H9 (cell line): ENCODE measurements around the gene SLC16A3. TPM values are rescaled to one million over a fixed set of nuclear protein-coding genes. Genes with fewer than 3 reads are reported as not detected.

Source experiments
- DNase-seq: peaks from one replicate; pipeline ENCODE4 v3.0.0-alpha.2; 2017
- H2AFZ ChIP-seq: one replicate; pipeline ENCODE4 v1.6.1; 2013; ENCODE audit warnings: mild to moderate bottlenecking, low read length, control low read depth, moderate library complexity
- H2AK5ac ChIP-seq: 2 replicates; pipeline ENCODE4 v1.6.1; 2013; ENCODE audit warnings: low read length, control low read depth, mixed read lengths; ENCODE audit not compliant: insufficient read length
- H2BK120ac ChIP-seq: one replicate; pipeline ENCODE4 v1.6.1; 2013; ENCODE audit warnings: low read depth, mild to moderate bottlenecking, low read length, control low read depth, inconsistent platforms; ENCODE audit not compliant: poor library complexity, severe bottlenecking
- H2BK12ac ChIP-seq: 2 replicates; pipeline ENCODE4 v1.6.1; 2013; ENCODE audit warnings: low read length, control low read depth, mixed read lengths, low read depth; ENCODE audit not compliant: insufficient read length
- H2BK15ac ChIP-seq: 2 replicates; pipeline ENCODE4 v1.6.1; 2013; ENCODE audit warnings: low read depth, low read length, control low read depth
- H2BK20ac ChIP-seq: one replicate; pipeline ENCODE4 v1.6.1; 2013; ENCODE audit warnings: low read depth, mild to moderate bottlenecking, low read length, control low read depth, inconsistent platforms; ENCODE audit not compliant: poor library complexity, severe bottlenecking
- H2BK5ac ChIP-seq: 2 replicates; pipeline ENCODE4 v1.6.1; 2013; ENCODE audit warnings: low read length, control low read depth, mixed read lengths; ENCODE audit not compliant: insufficient read length
- H3K14ac ChIP-seq: 2 replicates; pipeline ENCODE4 v1.6.1; 2013; ENCODE audit warnings: low read length, control low read depth; ENCODE audit not compliant: insufficient read depth
- H3K18ac ChIP-seq: 2 replicates; pipeline ENCODE4 v1.6.1; 2013; ENCODE audit warnings: low read depth, mild to moderate bottlenecking, mixed read lengths, low read length, control low read depth; ENCODE audit not compliant: insufficient read length
- H3K23ac ChIP-seq: 2 replicates; pipeline ENCODE4 v1.6.1; 2013; ENCODE audit warnings: low read length, control low read depth, mixed read lengths, low read depth; ENCODE audit not compliant: insufficient read length
- H3K23me2 ChIP-seq: 2 replicates; pipeline ENCODE4 v1.6.1; 2013; ENCODE audit warnings: low read depth, mild to moderate bottlenecking, mixed read lengths, low read length, control low read depth; ENCODE audit not compliant: insufficient read length, poor library complexity, severe bottlenecking
- H3K27ac ChIP-seq: 2 replicates; pipeline ENCODE4 v1.5.1; 2013; ENCODE audit warnings: low read length, control low read depth, mixed read lengths, low read depth; ENCODE audit not compliant: insufficient read length
- H3K27me3 ChIP-seq: 2 replicates; pipeline ENCODE4 v1.6.1; 2013; ENCODE audit warnings: low read length, control low read depth, inconsistent platforms; ENCODE audit not compliant: insufficient read depth
- H3K4ac ChIP-seq: 2 replicates; pipeline ENCODE4 v1.6.1; 2013; ENCODE audit warnings: low read depth, mild to moderate bottlenecking, control low read depth, inconsistent platforms, low read length, moderate library complexity
- H3K4me1 ChIP-seq: 2 replicates; pipeline ENCODE4 v1.6.1; 2013; ENCODE audit warnings: low read length, control low read depth, inconsistent platforms; ENCODE audit not compliant: insufficient read depth
- H3K4me2 ChIP-seq: 2 replicates; pipeline ENCODE4 v1.6.1; 2013; ENCODE audit warnings: low read length, control low read depth, mixed read lengths; ENCODE audit not compliant: insufficient read length, insufficient read depth
- H3K56ac ChIP-seq: 2 replicates; pipeline ENCODE4 v1.6.1; 2013; ENCODE audit warnings: low read depth, mild to moderate bottlenecking, mixed read lengths, low read length, control low read depth; ENCODE audit not compliant: insufficient read length
- H3K79me1 ChIP-seq: 2 replicates; pipeline ENCODE4 v1.6.1; 2013; ENCODE audit warnings: low read depth, mild to moderate bottlenecking, moderate library complexity, low read length, control low read depth, inconsistent platforms; ENCODE audit not compliant: insufficient read depth, poor library complexity, severe bottlenecking
- H3K79me2 ChIP-seq: 2 replicates; pipeline ENCODE4 v1.6.1; 2013; ENCODE audit warnings: low read length, control low read depth, inconsistent platforms; ENCODE audit not compliant: insufficient read depth
- H3K9ac ChIP-seq: 2 replicates; pipeline ENCODE4 v1.6.1; 2013; ENCODE audit warnings: low read length, control low read depth, mixed read lengths; ENCODE audit not compliant: insufficient read length; ENCODE audit errors: extremely low read depth
- H3K9me3 ChIP-seq: one replicate; pipeline ENCODE4 v1.6.1; 2013; ENCODE audit warnings: low read depth, low read length, inconsistent platforms; ENCODE audit not compliant: control insufficient read depth
- H3T11ph ChIP-seq: one replicate; pipeline ENCODE4 v1.6.1; 2013; ENCODE audit warnings: mild to moderate bottlenecking, low read length, control low read depth, inconsistent platforms
- H4K20me1 ChIP-seq: one replicate; pipeline ENCODE4 v1.6.1; 2013; ENCODE audit not compliant: control insufficient read depth, insufficient read length, insufficient read depth
- H4K5ac ChIP-seq: 2 replicates; pipeline ENCODE4 v1.6.1; 2013; ENCODE audit warnings: low read depth, mild to moderate bottlenecking, mixed read lengths, low read length, control low read depth; ENCODE audit not compliant: insufficient read length
- H4K8ac ChIP-seq: replicated peaks from 2 replicates; pipeline ENCODE4 v1.6.1; 2013; ENCODE audit warnings: low read length, control low read depth, mixed read lengths, low read depth; ENCODE audit not compliant: insufficient read length
- H4K91ac ChIP-seq: 2 replicates; pipeline ENCODE4 v1.6.1; 2013; ENCODE audit warnings: low read depth, mild to moderate bottlenecking, moderate library complexity, mixed read lengths, low read length, control low read depth; ENCODE audit not compliant: insufficient read length
- H3K27ac Mint-ChIP-seq, 3 experiments: 2 replicates in 2 of 3; 3 replicates in 1 of 3; pipeline ENCODE4 v1.8.0; 2020 to 2021; ENCODE audit warnings: mixed read lengths in 3 of 3, mild to moderate bottlenecking in 1 of 3, moderate library complexity in 1 of 3
- H3K27me3 Mint-ChIP-seq: 2 replicates; pipeline ENCODE4 v1.8.0; 2021; ENCODE audit warnings: low read depth, mild to moderate bottlenecking, moderate library complexity, mixed read lengths
- H3K36me3 Mint-ChIP-seq, 3 experiments: 2 replicates in 2 of 3; 3 replicates in 1 of 3; pipeline ENCODE4 v1.8.0; 2020 to 2021; ENCODE audit warnings: low read depth in 3 of 3, mixed read lengths in 3 of 3; ENCODE audit not compliant: insufficient read depth in 1 of 3
- H3K4me1 Mint-ChIP-seq, 2 experiments: 2 replicates each; pipeline ENCODE4 v1.8.0; 2020; ENCODE audit warnings: mixed read lengths in 2 of 2
- H3K4me3 Mint-ChIP-seq, 2 experiments: 2 replicates in 1 of 2; 3 replicates in 1 of 2; pipeline ENCODE4 v1.8.0; 2020 to 2021; ENCODE audit warnings: mild to moderate bottlenecking in 2 of 2, mixed read lengths in 2 of 2, moderate library complexity in 1 of 2
- H3K9me3 Mint-ChIP-seq, 2 experiments: 2 replicates in 1 of 2; 3 replicates in 1 of 2; pipeline ENCODE4 v1.8.0; 2020; ENCODE audit warnings: mild to moderate bottlenecking in 2 of 2, mixed read lengths in 2 of 2, moderate library complexity in 1 of 2
- CTCF ChIP-seq: fragments of 200-600 bp; sonication (generic); conservative IDR thresholded peaks from 3 replicates; pipeline ENCODE4 v1.8.0; 2021; ENCODE audit warnings: antibody characterized with exemption, mild to moderate bottlenecking
- WGBS: extraction: QIAGEN DNeasy Blood & Tissue Kit; methylation state at CpG from one replicate; pipeline ENCODE4 v1.1.7; 2013; ENCODE audit warnings: missing lambda C conversion rate, low lambda C conversion rate, mixed read lengths; ENCODE audit not compliant: insufficient read length; ENCODE audit errors: extremely low coverage; 5-methylcytosine and 5-hydroxymethylcytosine counted together
- total RNA-seq: library from RNA; stranded (reverse); gene quantifications from 2 replicates; pipeline ENCODE4 v1.2.1, GENCODE V29; 2021

The SLC16A3 gene
- total RNA-seq, 1 experiment from 2014 or later = 28.4 TPM

- no peaks in the 10 kb centered on the region for H3K27me3 Mint-ChIP-seq
- Histone ChIP-seq H4K20me1 (peaks cover 2% of the 10 kb centered on the region), H2AFZ (no peak overlapping the region), H3K79me1 (no peaks in the 10 kb centered on the region), H4K5ac (no peak overlapping the region), H2BK5ac (no peak overlapping the region), H3K4ac (no peak overlapping the region), H3K27ac (no peak overlapping the region), H4K91ac (no peak overlapping the region), H3K4me2 (no peak overlapping the region), H3K14ac (no peak overlapping the region), H3K27me3 (no peaks in the 10 kb centered on the region), H3K9me3 (no peaks in the 10 kb centered on the region), H3T11ph (no peak overlapping the region), H3K9ac (no peak overlapping the region), H4K8ac (no peak overlapping the region), H2BK20ac (no peak overlapping the region), H3K4me1 (no peaks in the 10 kb centered on the region), H3K18ac (no peak overlapping the region), H3K23ac (no peak overlapping the region), H3K79me2 (peaks cover 9% of the 10 kb centered on the region; the same call in 1 of the 2 replicates), H2BK12ac (no peak overlapping the region), H3K23me2 (no peaks in the 10 kb centered on the region), H2BK15ac (no peak overlapping the region), H3K56ac (no peak overlapping the region), H2AK5ac (no peak overlapping the region), H2BK120ac (no peak overlapping the region)
- peaks cover 0 to 7% of the 10 kb centered on the region in 2 experiments; a peak in 1 of 5 replicates for H3K9me3 Mint-ChIP-seq
- TF ChIP-seq CTCF = no peak
- WGBS = no CpG with 5 or more reads among the region's 4 CpGs
- no peak for DNase-seq
- H3K4me1 Mint-ChIP-seq = peaks cover 0 to 3% of the 10 kb centered on the region in 2 experiments; a peak in 1 of 4 replicates
- peaks cover 83 to 97% (median 92%) of the 10 kb centered on the region in 3 experiments for H3K36me3 Mint-ChIP-seq
- H3K27ac Mint-ChIP-seq = no peak overlapping the region
- H3K4me3 Mint-ChIP-seq = no peak overlapping the region
These were observed 33.5 kb downstream of the SLC16A3 start for GRCh38 chr17:82262344-82262743.
